ENCODE data around the gene TSHZ2. TPM values are rescaled to one million over a fixed set of nuclear protein-coding genes. Genes with fewer than 3 reads are reported as not detected.

TSHZ2 gene
- total RNA-seq, 1 experiment from 2014 or later = 0.07 TPM

DNA sequence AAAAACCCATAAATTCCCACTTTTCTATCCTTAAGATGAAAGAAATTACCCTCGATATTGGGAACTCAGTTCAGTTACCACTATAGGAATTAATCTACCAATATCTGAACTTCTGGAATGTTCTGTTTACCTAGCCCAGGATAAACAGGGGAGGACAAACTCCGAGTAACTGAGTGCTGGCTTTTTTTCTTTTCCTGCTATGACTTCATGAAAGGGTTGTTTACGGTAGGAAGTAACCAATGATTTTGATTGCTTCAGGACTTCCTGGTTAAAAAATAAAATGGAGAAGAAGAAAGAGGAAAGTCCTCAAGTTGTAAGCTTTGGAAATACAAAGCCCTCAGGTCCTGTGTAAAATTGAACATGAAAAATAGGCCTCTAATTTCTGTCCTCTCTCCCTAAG is 453.8 kb downstream of the TSHZ2 start:
- intact Hi-C loops (cut with micrococcal nuclease) = no loop called here
- ChIA-PET RAD21 (ENCODE audit: low non-redundant PET in 1 of 2, low total read pairs in 2 of 2, uncharacterized antibody in 2 of 2, unreplicated experiment in 2 of 2) (no interaction called here), CTCF (no interaction called here), POLR2A (no interaction called here)
- H3K36me3 ChIP-seq (ENCODE audit: control insufficient read depth in 1 of 2, insufficient read depth in 2 of 2, low read length in 2 of 2) = no peaks in the 10 kb centered on the region
- TF ChIP-seq ZNF274 (IDR thresholded peaks at IDR 0.05; ENCODE audit: low read depth, low read length) (no peak), POLR2A (IDR thresholded peaks at IDR 0.05; ENCODE audit: borderline replicate concordance, extremely low read depth, insufficient read depth, insufficient read length) (no peak), SIN3A (IDR thresholded peaks at IDR 0.05; ENCODE audit: low read depth) (no peak), SP1 (IDR thresholded peaks at IDR 0.05; ENCODE audit: low read depth) (no peak)
- TF ChIP-seq, protein P1, sequence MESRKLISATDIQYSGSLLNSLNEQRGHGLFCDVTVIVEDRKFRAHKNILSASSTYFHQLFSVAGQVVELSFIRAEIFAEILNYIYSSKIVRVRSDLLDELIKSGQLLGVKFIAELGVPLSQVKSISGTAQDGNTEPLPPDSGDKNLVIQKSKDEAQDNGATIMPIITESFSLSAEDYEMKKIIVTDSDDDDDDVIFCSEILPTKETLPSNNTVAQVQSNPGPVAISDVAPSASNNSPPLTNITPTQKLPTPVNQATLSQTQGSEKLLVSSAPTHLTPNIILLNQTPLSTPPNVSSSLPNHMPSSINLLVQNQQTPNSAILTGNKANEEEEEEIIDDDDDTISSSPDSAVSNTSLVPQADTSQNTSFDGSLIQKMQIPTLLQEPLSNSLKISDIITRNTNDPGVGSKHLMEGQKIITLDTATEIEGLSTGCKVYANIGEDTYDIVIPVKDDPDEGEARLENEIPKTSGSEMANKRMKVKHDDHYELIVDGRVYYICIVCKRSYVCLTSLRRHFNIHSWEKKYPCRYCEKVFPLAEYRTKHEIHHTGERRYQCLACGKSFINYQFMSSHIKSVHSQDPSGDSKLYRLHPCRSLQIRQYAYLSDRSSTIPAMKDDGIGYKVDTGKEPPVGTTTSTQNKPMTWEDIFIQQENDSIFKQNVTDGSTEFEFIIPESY (IDR thresholded peaks at IDR 0.05; ENCODE audit: extremely low read depth, insufficient replicate concordance, low read length) = no peak
- no peaks in the 10 kb centered on the region for H3K9me3 ChIP-seq (ENCODE audit: control insufficient read depth in 1 of 2, insufficient read depth in 1 of 2, low read depth in 1 of 2, low read length in 2 of 2)
- H3K27ac ChIP-seq (ENCODE audit: low read depth, low read length) = no peak overlapping the region
- no peaks in the 10 kb centered on the region for H3K79me2 ChIP-seq (ENCODE audit: insufficient read depth, low read length)
- no peak overlapping the region for H3K9ac ChIP-seq (ENCODE audit: low read length)
- no peak overlapping the region for H3K4me3 ChIP-seq (replicated peaks in 1 of 2; ENCODE audit: low read depth in 1 of 2, low read length in 2 of 2)
- no peak overlapping the region for H2AFZ ChIP-seq (ENCODE audit: low read depth, low read length, poor library complexity, severe bottlenecking)
- ATAC-seq (no peak), DNase-seq (ENCODE audit: low read depth, low spot score) (no peak)
- H3K27me3 ChIP-seq (ENCODE audit: insufficient read depth, low read length) = no peaks in the 10 kb centered on the region
- BruUV-seq (replicated peaks) = no TSS peak
- H3K4me2 ChIP-seq (ENCODE audit: low read length) = no peak overlapping the region
- H3K4me1 ChIP-seq (ENCODE audit: control insufficient read depth in 1 of 2, insufficient read depth in 2 of 2, low read length in 2 of 2) = no peaks in the 10 kb centered on the region
- no peaks in the 10 kb centered on the region for H3K9me2 ChIP-seq (ENCODE audit: insufficient read depth)
- H4K20me1 ChIP-seq (ENCODE audit: insufficient read depth) = no peaks in the 10 kb centered on the region

DNA sequence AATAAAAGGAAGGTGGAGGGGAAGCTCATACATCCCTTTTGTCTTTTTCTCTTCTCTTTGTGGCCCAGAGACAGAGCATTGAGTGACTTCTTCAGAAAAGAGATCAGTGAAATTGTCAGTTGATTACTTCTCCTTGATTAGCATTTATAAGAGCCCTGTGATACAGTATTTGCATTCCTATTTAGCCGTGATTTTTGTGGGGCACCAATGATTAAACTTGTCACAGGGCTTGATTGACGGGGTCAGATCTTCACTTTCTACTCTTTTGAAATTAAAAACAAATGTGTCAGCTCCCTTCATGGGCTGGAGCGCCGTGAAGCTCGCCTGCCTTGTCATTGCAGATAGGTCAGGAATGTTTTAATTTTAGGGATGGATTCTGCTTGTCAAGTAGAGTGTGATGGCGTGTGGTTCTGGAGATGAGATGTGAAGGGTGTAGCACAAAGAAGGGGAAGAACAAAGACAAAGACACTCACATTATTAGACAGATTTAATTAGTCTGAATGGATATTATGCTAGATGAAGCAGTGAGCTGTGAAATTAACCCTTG is 454.7 kb downstream of the TSHZ2 start:
- Histone ChIP-seq H3K9me3 (ENCODE audit: control insufficient read depth in 1 of 2, insufficient read depth in 1 of 2, low read depth in 1 of 2, low read length in 2 of 2) (no peaks in the 10 kb centered on the region), H3K27ac (ENCODE audit: low read depth, low read length) (no peak overlapping the region), H3K79me2 (ENCODE audit: insufficient read depth, low read length) (no peaks in the 10 kb centered on the region), H3K4me3 (replicated peaks in 1 of 2; ENCODE audit: low read depth in 1 of 2, low read length in 2 of 2) (no peak overlapping the region), H3K27me3 (ENCODE audit: insufficient read depth, low read length) (no peaks in the 10 kb centered on the region), H3K4me2 (ENCODE audit: low read length) (no peak overlapping the region), H3K9ac (ENCODE audit: low read length) (no peak overlapping the region), H4K20me1 (ENCODE audit: insufficient read depth) (no peaks in the 10 kb centered on the region), H3K36me3 (ENCODE audit: control insufficient read depth in 1 of 2, insufficient read depth in 2 of 2, low read length in 2 of 2) (no peaks in the 10 kb centered on the region), H3K4me1 (ENCODE audit: control insufficient read depth in 1 of 2, insufficient read depth in 2 of 2, low read length in 2 of 2) (no peaks in the 10 kb centered on the region), H2AFZ (ENCODE audit: low read depth, low read length, poor library complexity, severe bottlenecking) (no peak overlapping the region), H3K9me2 (ENCODE audit: insufficient read depth) (no peaks in the 10 kb centered on the region)
- intact Hi-C loops (cut with micrococcal nuclease) = no loop called here
- no peak for DNase-seq (ENCODE audit: low read depth, low spot score)
- CTCF ChIA-PET = no interaction called here
- no peak for ATAC-seq
- no TSS peak for BruUV-seq (replicated peaks)
- RAD21 ChIA-PET (ENCODE audit: low non-redundant PET in 1 of 2, low total read pairs in 2 of 2, uncharacterized antibody in 2 of 2, unreplicated experiment in 2 of 2) = no interaction called here
- TF ChIP-seq ELF1 (IDR thresholded peaks at IDR 0.05; ENCODE audit: borderline replicate concordance, low read depth) (no peak), FOSL1 (IDR thresholded peaks at IDR 0.05; ENCODE audit: low read depth) (no peak), EZH2 (IDR thresholded peaks at IDR 0.05) (no peak), JUND (IDR thresholded peaks at IDR 0.05) (no peak), RAD21 (IDR thresholded peaks at IDR 0.05; ENCODE audit: low read depth) (no peak), CEBPB (IDR thresholded peaks at IDR 0.05; ENCODE audit: low read depth) (no peak), SRF (IDR thresholded peaks at IDR 0.05; ENCODE audit: low read depth) (no peak), CBX3 (IDR thresholded peaks at IDR 0.05; ENCODE audit: low read depth) (no peak), SIN3A (IDR thresholded peaks at IDR 0.05; ENCODE audit: low read depth) (no peak), ZNF274 (IDR thresholded peaks at IDR 0.05; ENCODE audit: low read depth, low read length) (no peak), POLR2A (IDR thresholded peaks at IDR 0.05; ENCODE audit: borderline replicate concordance, extremely low read depth, insufficient read depth, insufficient read length) (no peak)
- TF ChIP-seq, protein P2, sequence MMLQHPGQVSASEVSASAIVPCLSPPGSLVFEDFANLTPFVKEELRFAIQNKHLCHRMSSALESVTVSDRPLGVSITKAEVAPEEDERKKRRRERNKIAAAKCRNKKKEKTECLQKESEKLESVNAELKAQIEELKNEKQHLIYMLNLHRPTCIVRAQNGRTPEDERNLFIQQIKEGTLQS (IDR thresholded peaks at IDR 0.05) = no peak
- TF ChIP-seq, protein P3, sequence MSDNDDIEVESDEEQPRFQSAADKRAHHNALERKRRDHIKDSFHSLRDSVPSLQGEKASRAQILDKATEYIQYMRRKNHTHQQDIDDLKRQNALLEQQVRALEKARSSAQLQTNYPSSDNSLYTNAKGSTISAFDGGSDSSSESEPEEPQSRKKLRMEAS (IDR thresholded peaks at IDR 0.05) = no peak
- TF ChIP-seq, protein P4, sequence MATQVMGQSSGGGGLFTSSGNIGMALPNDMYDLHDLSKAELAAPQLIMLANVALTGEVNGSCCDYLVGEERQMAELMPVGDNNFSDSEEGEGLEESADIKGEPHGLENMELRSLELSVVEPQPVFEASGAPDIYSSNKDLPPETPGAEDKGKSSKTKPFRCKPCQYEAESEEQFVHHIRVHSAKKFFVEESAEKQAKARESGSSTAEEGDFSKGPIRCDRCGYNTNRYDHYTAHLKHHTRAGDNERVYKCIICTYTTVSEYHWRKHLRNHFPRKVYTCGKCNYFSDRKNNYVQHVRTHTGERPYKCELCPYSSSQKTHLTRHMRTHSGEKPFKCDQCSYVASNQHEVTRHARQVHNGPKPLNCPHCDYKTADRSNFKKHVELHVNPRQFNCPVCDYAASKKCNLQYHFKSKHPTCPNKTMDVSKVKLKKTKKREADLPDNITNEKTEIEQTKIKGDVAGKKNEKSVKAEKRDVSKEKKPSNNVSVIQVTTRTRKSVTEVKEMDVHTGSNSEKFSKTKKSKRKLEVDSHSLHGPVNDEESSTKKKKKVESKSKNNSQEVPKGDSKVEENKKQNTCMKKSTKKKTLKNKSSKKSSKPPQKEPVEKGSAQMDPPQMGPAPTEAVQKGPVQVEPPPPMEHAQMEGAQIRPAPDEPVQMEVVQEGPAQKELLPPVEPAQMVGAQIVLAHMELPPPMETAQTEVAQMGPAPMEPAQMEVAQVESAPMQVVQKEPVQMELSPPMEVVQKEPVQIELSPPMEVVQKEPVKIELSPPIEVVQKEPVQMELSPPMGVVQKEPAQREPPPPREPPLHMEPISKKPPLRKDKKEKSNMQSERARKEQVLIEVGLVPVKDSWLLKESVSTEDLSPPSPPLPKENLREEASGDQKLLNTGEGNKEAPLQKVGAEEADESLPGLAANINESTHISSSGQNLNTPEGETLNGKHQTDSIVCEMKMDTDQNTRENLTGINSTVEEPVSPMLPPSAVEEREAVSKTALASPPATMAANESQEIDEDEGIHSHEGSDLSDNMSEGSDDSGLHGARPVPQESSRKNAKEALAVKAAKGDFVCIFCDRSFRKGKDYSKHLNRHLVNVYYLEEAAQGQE (IDR thresholded peaks at IDR 0.05; ENCODE audit: low read depth) = no peak
- POLR2A ChIA-PET = no interaction called here

Data from HCT116 (cell line).